AG09319 (cell line): Measurements from ENCODE around the gene RTCA.

Experiments used
- DNase-seq: peaks from one replicate; pipeline ENCODE4 v3.0.0-alpha.2; 2010; ENCODE audit warnings: low read depth; ENCODE audit errors: extremely low read depth
- CTCF ChIP-seq: IDR thresholded peaks from 2 replicates; pipeline ENCODE4 v1.5.1; 2011; ENCODE audit warnings: low read depth, mild to moderate bottlenecking, inconsistent platforms, low read length, moderate library complexity

RTCA gene

GRCh38 chr1:100340494-100340893 lies 74.5 kb downstream of the RTCA start:
- no peak for TF ChIP-seq CTCF
- DNase-seq, result no peak

GRCh38 chr1:100342348-100342747 lies 76.3 kb downstream of the RTCA start:
- no peak for TF ChIP-seq CTCF

More at GRCh38 chr1:100342348-100342747, 76.3 kb downstream of the RTCA start:
- DNase-seq, result no peak
